DMS53 treated with DMSO at 0.1 percent for 48 hours (cell line): ENCODE results near the gene NUP153.
"Not testable (repeated sequence)": the region's sequence is repeated elsewhere in the genome, so short reads cannot be mapped to it uniquely, and the experiment has no call there.

Experiments used
- DNase-seq: peaks from one replicate; lab custom pipeline; 2025; ENCODE audit not compliant: unreplicated experiment; lab: John Stamatoyannopoulos, UW

NUP153 gene

DNA sequence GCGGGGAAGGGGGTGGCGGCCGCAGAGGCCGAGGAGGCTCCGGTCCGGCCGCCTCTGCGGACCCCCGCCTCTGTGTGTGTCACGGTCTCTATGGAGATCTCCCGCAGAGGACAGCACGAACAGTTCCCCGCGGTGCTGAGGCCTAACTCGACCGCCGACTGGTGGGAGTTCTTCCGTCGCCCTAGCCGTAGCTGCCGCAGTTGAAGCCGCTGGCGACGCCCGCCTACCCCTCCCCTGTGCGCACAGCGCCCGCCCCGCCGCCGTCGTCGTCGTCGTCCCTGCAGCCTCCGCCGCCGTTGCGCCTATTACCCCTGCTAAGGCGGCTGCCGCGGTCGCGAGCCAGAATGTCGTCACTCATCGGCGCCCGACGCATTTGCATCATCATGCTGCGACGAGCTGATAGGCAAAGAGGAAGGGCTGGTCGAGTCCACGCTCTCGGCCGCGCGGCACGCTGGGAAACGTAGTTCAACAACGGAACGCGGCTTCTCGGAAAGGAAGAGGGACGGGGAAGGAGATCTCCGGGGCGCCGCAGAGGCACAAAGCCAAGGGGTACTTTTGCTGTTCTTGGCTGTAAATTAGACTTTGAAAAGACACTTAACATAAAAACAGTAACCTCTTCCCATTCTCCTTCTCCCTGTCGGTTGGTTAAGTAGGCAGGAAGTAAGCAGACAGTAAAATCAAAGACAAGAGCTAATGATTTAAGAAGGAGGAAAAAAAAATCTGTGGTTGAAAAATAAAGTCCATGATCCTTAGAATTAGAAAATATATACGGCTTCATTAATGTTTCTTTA lies at the start of gene NUP153:
NUP153 (minus strand) TSS at position 346 of the 791 bp plus-strand sequence. CDS start 538 bp downstream, outside the sequence.
- DNase-seq: peak; percentile 94

DNA sequence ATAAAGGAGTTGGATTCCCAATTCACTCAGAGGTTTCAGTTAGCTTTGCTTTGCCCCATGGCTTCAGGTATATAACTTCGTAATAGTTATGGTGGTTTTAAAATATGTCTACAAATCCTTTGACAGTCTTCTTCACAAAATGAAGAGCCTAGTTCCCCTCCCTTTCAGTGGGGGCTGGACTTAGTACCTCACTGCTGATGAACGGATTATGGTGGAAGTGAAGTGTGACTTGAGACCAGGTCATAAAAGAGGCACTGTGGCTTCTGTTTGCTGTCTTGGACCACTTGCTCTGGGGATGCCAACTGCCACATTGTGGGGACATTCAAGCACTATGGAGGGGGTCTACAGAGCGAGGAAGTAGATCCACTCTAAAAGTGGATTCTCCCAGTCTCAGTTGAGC lies 47.5 kb upstream of the NUP153 start:
- DNase-seq: no peak

DNA sequence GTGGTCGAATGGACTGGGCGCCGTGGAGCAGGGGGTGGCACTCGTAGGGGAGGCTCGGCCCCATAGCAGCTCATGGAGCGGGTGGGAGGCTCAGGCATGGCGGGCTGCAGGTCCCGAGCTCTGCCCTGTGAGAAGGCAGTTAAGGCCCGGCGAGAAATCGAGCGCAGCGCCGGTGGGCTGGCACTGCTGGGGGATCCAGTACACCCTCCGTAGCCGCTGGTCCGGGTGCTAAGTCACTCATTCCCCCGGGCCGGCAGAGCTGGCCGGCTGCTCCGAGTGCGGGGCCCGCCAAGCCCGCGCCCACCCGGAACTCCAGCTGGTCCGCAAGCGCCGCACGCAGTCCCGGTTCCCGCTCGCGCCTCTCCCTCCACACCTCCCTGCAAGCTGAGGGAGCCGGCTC lies 38.6 kb upstream of the NUP153 start:
- DNase-seq: not testable (repeated sequence)

DNA sequence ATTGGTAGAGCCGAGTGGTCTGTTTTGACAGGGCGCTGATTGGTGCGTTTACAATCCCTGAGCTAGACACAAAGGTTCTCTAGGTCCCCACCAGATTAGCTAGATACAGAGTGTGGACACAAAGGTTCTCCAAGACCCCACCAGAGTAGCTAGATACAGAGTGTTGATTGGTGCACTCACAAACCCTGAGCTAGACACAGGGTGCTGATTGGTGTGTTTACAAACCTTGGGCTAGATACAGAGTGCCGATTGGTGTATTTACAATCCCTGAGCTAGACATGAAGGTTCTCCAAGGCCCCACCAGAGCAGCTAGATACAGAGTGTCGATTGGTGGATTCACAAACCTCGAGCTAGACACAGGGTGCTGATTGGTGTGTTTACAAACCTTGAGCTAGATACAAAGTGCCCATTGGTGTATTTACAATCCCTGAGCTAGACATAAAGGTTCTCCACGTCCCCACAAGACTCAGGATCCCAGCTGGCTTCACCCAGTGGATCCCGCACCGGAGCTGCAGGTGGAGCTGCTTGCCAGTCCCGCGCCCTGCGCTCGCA lies 38.1 kb upstream of the NUP153 start:
- not testable (repeated sequence) for DNase-seq

DNA sequence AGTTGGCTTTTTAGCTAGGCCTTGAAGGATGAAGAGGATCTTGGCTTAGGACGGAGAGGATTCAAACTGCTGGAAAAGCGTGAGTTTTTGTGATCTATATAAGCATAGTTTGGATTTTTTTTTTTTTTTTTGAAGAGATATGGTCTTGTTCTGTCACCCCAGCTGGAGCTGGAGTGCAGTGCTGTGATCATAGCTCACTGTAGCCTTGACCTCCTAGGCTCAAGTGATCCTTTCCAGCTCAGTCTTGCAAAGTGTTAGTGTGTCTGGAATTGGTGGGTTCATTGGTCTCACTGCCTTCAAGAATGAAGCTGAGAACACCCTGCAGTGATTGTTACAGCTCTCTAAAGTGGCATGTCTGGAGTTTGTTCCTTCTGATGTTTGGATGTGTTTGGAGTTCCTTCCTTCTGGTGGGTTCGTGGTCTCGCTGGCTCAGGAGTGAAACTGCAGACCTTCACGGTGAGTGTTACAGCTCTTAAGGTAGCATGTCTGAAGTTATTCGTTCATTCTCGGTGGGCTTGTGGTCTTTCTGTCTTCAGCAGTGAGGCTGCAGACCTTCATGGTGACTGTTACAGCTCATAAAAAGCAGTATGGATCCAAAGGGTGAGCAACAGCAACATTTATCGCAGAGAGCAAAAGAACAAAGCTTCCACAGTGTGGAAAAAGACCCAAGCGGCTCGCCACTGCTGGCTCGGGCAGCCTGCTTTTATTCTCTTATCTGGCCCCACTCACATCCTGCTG lies 37.5 kb upstream of the NUP153 start:
- DNase-seq: no peak

DNA sequence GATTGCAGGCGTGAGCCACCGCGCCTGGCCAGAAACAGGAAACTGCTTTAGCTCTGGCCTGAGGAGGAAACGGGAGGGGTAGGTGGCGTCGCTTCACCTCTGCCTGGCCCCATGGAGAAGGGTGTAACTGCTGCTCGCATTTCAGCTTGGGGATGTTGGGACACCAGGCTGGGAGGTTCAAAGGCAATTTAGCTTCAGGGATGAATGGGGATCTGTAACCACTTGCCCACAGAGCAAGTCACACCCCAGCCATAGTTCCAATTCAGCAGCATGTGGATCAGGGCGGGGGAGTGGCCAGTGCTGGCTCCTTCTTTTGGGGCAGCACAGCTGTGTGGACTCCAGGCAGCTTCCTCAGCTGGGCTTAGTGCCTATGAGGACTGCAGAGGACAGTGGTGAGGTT lies 34.8 kb upstream of the NUP153 start:
- DNase-seq: no peak

DNA sequence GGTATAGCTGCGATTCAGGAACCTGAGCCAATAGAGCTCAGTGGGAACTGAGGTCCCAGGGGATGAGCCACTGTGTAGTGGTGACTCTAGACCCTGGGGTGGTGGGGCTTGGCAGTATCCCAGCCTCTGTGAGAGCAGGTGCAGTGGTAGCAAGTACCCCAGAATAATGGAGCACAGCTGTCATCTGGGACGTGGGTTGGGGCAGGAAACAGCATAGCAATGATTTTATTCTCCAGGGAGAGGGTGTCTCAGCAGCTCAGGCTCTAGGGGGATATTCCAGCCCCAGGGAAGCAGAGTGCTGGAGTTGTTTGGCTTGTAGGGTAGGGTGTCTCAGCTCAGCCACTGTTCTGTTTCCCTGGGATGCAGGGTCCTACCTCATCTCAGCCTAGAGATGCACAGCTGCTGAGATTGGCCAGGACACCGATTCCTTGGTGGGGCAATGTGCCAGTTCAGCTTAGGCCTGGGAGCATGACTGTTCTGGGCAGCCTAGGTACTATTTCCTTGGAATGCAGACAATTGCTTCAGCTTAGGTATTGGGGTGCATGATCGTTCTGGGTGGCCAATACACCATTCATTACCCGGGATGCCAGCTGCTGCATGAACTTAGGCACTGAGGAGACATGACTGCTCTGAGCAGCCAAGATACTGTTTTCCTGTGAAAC lies 34.0 kb upstream of the NUP153 start:
- DNase-seq: no peak

DNA sequence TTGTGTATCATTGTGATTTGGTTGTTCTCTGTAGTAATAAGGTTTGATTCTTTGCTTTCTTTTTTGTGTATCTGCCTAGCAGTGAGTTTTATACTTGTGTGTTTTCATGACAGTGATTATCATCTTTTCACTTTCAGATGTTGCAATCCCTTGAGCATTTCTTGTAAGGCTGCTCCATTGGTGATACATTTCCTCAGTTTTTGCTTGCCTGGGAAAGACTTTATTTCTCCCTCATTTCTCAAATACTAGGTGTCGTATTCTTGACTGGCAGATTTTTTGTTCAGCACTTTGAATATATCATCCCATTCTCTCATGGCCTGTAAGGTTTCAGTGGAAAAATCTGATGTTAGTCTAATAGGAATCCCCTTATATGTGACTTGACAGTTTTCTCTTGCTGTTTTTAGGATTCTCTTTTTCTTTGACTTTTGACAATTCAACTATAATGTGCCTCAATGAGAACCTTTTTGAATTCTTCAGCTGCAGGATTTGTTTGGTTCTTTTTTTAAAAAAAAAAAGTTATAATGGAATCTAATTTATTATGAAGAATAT lies 31.1 kb upstream of the NUP153 start:
- no peak for DNase-seq

DNA sequence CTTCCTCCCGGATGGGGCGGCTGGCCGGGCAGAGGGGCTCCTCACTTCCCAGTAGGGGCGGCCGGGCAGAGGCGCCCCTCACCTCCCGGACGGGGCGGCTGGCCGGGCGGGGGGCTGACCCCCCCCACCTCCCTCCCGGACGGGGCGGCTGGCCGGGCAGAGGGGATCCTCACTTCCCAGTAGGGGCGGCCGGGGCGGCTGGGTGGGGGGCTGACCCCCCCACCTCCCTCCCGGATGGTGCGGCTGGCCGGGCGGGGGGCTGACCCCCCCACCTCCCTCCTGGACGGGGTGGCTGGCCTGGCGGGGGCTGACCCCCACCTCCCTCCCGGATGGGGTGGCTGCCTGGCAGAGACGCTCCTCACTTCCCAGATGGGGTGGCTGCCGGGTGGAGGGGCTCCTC lies 28.6 kb upstream of the NUP153 start:
- not testable (repeated sequence) for DNase-seq

DNA sequence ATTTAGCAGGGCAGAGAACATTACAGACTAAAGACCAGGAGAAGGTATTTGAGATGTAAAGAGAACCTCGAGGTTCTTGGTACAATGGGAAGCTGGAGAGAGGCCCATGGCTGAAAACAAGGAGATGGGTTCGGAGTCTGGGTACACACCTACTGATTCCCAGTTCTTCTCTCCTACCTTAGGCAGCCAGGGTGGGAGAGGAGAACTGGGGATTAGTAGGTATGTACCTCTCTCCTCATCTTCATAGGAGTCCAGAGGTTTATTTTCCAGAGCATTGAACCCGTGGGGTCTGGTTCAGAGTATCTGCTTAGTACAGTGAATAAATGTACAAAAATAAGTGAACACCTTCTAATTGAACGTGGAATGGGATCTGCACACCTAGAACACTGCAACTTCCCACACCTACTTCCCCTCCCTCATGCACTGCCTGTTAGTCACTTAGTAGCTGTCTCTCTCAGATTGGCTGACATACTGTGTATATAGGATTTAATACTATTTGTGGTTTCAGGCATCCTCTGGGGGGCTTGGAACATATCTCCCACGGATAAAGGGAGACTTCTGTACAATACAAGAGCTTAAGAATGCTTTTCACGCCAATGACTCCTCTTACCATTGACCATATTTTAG lies 23.5 kb upstream of the NUP153 start:
- no peak for DNase-seq

DNA sequence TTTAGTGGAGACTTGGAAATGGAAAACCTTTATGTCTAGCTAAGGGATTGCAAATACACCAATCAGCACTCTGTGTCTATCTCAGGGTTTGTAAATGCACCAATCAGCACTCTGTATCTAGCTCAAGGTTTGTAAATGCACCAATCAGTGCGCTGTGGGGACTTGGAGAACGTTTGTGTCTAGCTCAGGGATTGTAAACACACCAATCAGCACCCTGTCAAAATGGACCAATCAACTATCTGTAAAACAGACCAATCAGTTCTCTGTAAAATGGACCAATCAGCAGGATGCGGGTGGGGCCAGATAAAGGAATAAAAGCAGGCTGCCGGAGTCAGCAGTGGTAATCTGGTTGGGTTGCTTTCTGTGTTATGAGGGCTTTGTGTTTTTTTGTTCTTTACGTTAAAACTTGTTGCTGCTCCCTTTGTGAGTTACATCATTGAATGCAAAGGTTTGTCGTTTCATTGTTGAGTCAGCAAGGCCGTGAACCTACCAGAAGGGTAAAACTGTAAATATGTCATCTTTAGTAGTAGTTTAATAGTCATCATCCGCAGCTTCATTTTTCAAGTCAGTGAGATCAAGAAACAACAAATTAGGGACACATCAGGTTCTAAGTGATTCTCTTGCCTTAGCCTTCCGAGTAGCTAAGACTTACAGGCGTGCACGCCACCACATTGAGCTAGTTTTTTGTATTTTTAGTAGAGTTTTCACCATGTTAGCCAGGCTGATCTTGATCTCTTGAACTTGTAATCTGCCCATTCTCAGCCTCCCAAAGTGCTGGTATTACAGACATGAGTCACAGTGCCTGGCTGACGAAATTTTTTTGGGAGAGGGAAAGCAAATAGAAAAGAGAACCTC lies 22.7 kb upstream of the NUP153 start:
- DNase-seq: no peak

DNA sequence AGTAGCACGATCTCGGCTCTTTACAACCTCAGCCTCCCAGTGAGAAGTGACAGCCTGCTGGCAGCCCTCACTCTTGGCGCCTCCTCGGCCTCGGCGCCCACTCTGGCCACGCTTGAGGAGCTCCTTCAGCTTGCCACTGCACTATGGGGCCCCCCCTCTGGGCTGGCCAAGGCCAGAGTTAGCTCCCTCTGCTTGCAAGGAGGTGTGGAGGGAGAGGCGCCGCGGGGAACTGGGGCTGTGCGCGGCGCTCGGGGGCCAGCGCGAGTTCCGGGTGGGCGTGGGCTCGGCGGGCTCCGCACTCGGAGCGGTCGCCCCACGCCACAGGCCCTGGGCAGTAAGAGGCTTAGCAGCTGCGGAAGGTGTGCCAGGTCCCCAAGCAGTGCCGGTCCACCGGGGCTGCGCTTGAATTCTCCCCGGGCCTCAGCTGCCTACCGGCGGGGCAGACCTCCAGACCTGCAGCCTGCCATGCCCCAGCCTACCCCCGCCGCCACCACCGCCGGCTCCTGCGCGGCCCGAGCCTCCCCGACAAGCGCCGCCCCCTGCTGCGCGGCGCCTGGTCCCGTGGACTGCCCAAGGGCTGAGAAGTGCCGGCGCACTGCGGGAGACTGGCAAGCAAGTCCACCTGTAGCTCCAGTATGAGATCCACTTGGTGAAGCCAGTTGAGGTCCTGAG lies 22.0 kb upstream of the NUP153 start:
- no peak for DNase-seq

DNA sequence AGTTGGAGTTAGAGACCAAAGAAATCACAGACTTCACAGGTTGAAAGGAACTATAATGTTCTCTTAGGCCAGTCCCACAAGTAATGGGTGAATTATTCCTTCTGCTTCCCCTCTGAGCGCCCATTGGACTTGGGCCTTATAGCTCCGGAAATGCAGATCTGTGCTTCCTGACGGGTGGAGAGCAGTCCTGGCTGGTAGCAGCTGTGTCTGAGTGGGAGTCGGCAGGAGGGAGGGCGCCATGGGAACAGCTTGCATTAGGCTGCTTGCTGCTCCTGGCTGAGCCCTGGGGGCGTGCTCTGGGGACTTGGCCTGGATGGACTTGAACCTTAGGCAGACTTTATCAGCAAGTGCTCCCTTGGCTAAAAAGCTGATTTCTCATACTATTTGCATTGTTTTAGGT lies 18.4 kb upstream of the NUP153 start:
- no peak for DNase-seq

DNA sequence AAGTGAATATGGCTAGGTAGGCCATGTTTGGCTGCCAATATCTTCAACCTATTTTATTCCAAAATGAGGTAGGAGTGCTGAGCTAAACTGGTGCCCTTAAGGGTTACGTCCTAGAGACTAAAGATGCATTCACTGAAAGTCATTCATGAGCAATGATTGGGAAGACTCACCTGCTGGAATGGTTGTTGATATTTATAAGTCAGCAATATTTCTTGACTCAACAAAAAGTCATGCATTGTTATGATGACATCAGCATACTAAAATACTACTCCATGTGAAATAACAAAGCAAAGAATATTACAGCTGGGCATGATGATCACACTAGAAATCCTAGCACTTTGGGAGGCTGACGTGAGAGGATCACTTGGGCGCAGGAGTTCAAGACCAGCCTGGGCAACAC lies 17.6 kb upstream of the NUP153 start:
- no peak for DNase-seq

DNA sequence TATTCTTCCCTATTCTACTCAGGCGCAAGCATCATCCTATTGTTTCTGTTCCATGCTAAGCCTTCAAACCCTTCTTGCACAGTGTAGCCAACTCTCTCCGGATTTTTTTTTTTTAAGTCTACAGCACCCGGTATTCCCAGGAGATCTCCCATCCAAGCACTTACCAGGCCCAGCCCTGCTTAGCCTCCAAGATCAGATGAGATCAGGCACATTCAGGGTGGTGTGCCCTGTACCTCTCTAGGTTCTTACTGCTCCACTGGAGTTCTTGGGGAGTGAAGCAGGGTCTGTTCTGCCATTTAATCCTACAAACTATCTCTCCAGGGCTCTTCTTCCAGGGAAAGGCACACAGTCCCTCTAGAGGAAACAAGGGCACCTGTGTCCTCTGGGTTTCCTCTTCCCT lies 14.9 kb upstream of the NUP153 start:
- no peak for DNase-seq

DNA sequence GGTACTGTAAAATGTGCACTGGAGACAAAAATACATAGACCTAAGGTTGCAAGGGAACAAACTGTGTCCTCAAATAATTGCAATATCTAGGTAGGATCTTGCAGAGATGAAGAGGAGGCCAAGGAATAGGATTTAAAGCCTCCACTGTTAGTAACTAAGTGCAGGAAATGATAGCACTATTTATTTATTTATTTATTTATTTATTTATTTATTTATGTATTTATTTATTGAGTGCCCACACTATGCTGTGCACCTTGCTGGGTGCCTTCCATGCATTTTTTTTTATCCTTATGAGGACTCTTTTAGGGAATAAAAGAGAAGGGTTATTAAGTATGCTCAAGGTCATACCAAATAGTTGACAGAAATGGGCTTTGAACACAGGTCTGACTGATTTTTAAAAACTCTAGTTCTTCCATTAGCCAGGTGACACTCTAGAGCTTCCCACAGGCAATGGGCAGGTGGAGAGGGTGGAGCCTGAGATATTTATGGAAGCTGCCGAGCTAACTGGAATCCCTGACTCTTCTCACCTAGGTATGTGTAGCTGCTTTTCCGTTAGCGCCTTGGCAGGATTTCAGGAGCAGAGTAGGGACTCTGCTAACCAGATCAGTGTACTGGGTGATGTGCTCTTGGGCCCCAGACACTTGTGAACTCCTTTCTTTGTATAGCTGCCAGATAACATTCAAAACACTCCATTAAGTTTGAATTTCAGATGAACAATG lies 12.8 kb upstream of the NUP153 start:
- peak; percentile 27 for DNase-seq

DNA sequence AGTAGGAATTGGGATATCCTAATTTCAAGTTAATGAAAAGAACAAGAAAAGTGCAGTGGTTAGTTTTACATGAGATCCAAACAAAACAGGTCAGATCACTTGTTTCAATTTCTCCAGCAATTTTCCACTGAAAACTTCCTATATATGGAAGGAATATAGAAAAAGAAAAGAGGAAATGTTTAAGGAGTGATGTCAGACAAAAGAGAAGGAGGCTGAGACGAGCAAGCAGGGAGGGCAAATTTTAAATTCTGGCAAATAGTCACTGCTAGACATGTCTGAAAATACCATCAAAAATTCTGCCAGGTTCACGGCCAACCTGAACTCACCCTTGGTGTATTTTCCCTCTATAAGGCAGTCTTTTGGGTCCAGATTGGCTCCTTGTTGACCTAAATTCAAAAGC lies 9.5 kb upstream of the NUP153 start:
- no peak for DNase-seq

DNA sequence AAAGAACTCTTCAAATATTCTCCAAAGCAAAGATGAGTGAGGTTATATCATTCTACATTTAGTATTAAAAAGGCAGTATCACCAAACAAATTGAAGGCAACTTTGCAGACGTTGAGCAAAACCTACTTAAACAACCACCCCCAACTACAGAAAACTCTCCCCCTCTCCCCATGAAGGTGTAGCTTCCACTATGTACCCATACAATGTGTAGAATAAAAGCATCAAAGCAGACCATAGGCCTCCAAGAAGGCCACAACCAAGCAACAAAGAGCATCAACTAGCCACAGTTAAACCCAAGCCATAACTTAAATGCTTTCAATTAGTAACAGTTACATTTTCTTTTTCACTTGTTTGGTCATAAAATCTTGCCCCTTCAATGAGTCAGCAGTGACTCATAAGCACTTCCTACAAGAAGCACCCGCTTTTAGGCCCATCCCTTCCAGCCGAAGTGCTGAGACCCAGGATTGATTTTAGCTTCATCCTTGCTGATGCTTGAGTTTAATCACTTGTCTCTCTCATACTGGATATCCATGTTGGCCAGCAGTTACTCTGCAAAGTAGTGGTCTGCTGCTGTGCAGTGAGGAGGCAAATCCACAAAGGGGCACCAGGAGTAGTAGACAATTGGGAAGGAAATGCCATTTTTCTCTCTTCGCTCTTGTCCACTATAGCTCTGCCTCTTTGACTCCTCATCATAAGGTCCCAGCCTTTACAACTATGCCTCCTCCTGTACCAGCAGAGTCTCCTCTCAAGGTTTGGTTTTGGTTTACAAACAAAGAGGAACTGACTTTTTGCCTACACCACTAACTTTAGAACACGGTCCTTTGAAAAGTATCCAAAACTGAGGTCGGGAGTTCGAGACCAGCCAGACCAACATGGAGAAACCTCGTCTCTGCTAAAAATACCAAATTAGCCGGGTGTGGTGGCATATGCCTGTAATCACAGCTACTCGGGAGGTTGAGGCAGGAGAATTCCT lies 8.4 kb upstream of the NUP153 start:
- no peak for DNase-seq
